Measurements from ENCODE around the gene C2orf76.

The C2orf76 gene

GRCh38 chr2:119409506-119409905 lies 42.9 kb upstream of the C2orf76 start:
- H3K27me3 ChIP-seq (ENCODE audit: insufficient read depth, poor library complexity, severe bottlenecking) = no peaks in the 10 kb centered on the region

DNA sequence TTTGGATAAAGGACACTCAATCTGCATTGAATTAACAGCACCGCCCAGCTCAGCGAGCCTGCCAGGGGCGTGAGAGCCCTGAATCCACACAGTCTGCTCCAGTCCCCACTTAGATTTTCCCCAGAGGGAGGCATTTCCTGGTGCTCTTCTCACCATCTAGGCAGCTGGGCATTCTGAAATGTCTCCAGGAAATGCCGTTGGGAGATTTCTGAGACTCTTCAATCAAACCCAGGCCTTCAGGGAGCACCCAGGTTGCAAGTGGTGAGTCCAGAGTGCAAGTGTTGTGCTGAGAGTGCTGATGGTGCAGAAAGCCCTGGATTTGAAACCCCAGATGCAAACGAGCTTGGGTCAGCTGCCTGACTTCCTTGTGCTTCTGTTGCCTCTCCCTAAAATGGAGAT lies 41.6 kb upstream of the C2orf76 start:
- no peak overlapping the region for H3K4me3 ChIP-seq (replicated peaks; ENCODE audit: insufficient read depth, low read length)

More at GRCh38 chr2:119409506-119409905, 42.9 kb upstream of the C2orf76 start:
- no peak for TF ChIP-seq SPI1 (IDR thresholded peaks at IDR 0.05; ENCODE audit: borderline replicate concordance, low read depth)
- TF ChIP-seq REST (IDR thresholded peaks at IDR 0.05; ENCODE audit: insufficient replicate concordance, low read depth) = no peak
- no peak for TF ChIP-seq POLR2AphosphoS5 (IDR thresholded peaks at IDR 0.05; ENCODE audit: low read depth)
- TF ChIP-seq GABPA (IDR thresholded peaks at IDR 0.05; ENCODE audit: low read depth) = no peak
- TF ChIP-seq CTCF (IDR thresholded peaks at IDR 0.05; ENCODE audit: insufficient read depth, low read length) = no peak
- no peak overlapping the region for H3K4me3 ChIP-seq (replicated peaks; ENCODE audit: insufficient read depth, low read length)
- no peak for DNase-seq (ENCODE audit: low read depth in 1 of 2, low spot score in 1 of 2)
- no peak overlapping the region for H3K27ac ChIP-seq (replicated peaks)

More for the DNA sequence above, 41.6 kb upstream of the C2orf76 start:
- Histone ChIP-seq H3K27me3 (ENCODE audit: insufficient read depth, poor library complexity, severe bottlenecking) (no peaks in the 10 kb centered on the region), H3K27ac (replicated peaks) (no peak overlapping the region)
- no peak for DNase-seq (ENCODE audit: low read depth in 1 of 2, low spot score in 1 of 2)
- TF ChIP-seq POLR2AphosphoS5 (IDR thresholded peaks at IDR 0.05; ENCODE audit: low read depth) (no peak), REST (IDR thresholded peaks at IDR 0.05; ENCODE audit: insufficient replicate concordance, low read depth) (no peak), GABPA (IDR thresholded peaks at IDR 0.05; ENCODE audit: low read depth) (no peak), SPI1 (IDR thresholded peaks at IDR 0.05; ENCODE audit: borderline replicate concordance, low read depth) (no peak), CTCF (IDR thresholded peaks at IDR 0.05; ENCODE audit: insufficient read depth, low read length) (no peak)
